HG03159 (cell line): Measurements from ENCODE around the gene CSNK1E.
A peak's percentile ranks its signal among the peaks of the same experiment; 100 is the strongest.

Experiments used
- ATAC-seq: cut with Tn5 transposase; IDR thresholded peaks from one replicate; pipeline ENCODE4 v1.9.1; 2021; ENCODE audit warnings: mild to moderate bottlenecking, moderate library complexity; ENCODE audit not compliant: unreplicated experiment

The CSNK1E gene

DNA sequence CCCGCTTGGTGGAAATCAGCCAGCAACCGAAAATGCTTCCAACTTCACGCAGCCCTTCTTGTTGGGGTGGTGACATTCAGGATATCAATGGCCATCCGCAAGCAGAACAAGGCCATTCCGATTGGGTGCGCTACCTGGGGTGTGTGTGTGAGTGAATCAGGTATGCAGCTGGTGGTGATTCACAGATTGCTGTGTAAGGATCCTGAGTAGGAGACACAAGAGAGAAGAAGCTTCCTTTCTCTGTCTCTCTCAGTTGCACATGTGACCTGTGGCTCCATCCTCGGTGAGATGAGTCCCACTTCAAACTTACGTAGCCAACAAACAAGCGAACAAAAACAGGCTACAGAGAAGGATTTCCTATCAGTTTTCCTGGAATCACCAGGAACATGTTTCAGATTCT is 34.8 kb downstream of the CSNK1E start:
- ATAC-seq, result no peak

DNA sequence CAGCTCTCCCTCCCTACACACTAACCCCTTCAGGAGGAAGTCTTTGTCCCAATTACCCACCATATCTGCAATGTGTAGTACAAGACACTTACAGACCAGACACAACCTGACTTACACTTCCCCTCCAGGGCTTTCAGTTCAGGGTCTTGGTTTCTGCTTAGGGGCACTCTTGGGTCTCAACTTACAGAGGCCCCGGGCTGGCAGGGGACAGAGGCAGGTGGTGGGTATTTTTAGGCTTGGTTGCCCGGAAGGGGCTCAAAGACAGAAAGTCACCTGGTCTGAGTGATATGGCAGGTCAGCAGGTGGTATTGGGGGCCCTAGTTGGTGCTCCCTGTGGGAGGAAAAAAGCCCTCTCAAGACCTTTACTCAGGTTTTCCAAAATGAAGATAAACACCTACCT is 41.1 kb downstream of the CSNK1E start:
- no peak for ATAC-seq

DNA sequence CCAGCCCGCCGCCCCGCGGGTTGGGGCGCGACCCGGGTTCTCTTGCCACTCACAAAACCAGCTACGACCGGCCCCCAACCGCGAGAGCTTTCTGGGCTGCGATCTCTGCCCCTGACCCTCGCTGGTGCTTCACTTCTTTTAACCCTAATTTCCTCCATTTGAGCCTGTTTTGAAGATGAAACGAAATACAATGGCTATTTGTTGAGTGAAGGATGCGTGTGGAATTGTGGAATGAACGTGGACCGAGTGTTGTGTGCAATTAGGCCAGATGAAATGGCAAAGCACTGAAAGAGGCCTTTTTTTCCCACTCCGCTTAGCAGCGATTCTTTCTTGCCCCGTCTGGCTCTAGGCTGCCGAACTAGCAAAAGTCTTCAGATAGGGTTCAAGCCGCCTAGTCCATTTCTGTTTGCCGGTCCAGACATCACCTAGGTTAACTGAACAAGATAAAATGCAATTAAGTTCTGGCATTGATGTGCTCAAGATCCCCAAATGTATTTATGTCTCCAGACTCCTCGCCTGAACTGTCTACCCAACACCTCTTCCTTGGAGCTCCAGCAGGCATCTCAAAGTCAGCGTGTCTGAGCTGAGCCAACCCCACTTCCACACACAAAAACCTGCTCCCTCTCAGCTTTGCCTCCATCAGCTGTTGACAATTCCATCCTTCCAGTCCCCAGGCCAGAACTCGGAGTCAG is 44.0 kb downstream of the CSNK1E start:
- ATAC-seq, result no peak

DNA sequence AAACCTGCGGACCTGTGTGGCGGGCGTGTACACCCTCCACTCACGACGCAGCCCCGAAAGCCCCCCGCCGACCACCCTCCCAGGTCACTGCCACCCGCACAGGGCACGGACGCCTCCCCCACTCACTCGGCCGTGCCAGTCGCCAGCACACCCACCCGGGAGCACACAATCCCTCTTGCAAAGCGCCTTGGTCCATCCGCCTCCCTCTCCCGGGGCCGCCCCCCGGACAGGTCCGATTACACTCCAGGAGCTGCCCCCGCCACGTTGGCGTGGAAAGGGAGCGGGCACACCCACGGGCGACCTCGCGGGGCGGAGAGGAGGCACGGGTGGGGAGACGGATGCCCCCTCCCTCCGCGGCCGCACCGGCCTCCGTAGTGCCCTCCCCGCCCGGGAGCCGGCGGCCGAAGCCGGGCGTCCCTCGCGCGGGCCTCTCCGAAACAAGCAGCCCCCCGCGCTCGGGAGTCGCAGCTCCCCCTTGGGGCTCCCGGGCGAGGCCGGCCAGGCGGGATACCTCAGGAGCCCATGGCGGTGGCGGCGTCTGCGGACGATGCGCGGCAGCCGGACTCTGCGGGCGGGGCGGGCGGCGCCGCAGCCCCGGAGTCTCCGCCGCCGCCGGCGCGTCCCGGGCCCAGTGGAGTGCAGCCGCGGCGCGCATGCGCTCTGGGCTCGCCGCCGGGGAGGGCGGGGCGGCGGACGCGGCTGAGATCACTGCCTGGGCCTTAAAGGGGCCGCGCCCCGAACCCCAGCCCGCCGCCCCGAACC is 44.7 kb downstream of the CSNK1E start, which contains the start of gene TMEM184B:
TSS of gene TMEM184B (minus strand) at position 638 of the 762 bp plus-strand sequence. CDS start 25,049 bp downstream, outside the sequence.
- peak; percentile 71 for ATAC-seq

DNA sequence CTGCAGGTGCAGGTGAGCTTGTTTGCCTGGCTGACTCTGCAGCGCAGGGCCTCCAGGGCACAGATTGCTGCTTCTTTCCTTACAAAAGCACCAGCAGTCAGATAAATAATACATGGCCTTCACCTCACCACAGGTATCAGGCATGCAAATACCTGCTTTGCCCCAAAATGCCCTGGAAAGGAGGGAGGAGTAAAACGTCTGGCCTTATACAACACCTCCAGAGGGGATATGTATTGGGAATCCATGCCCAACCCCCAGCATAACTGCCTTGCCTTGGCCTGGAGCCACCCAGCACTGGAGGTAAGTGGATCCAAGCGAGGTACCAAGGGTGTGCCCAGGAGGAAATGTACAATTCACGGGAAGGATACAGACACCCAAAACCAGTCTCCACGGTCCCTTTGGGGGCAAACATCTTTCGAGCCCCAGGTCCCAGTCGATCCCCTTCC is 45.3 kb downstream of the CSNK1E start:
- peak; percentile 19 for ATAC-seq

DNA sequence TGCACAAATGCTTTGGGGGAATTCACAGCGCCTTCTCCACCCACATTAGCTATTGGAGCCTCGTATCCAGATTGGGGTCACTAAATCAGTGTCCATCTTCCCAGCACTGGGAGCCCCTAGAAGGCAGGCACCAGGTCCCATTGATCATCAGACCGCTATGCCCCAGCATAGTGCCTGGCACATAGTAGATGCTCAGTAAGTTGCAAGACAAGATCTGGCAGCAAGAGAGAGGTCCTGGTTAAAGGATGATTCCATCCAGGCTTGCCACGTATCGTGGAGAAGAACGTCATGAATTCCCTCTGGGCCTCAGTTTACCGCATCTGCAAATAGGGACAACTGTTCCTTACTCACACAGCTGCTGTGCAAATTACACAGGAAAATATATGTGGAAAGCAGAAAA is 46.1 kb downstream of the CSNK1E start:
- no peak for ATAC-seq

DNA sequence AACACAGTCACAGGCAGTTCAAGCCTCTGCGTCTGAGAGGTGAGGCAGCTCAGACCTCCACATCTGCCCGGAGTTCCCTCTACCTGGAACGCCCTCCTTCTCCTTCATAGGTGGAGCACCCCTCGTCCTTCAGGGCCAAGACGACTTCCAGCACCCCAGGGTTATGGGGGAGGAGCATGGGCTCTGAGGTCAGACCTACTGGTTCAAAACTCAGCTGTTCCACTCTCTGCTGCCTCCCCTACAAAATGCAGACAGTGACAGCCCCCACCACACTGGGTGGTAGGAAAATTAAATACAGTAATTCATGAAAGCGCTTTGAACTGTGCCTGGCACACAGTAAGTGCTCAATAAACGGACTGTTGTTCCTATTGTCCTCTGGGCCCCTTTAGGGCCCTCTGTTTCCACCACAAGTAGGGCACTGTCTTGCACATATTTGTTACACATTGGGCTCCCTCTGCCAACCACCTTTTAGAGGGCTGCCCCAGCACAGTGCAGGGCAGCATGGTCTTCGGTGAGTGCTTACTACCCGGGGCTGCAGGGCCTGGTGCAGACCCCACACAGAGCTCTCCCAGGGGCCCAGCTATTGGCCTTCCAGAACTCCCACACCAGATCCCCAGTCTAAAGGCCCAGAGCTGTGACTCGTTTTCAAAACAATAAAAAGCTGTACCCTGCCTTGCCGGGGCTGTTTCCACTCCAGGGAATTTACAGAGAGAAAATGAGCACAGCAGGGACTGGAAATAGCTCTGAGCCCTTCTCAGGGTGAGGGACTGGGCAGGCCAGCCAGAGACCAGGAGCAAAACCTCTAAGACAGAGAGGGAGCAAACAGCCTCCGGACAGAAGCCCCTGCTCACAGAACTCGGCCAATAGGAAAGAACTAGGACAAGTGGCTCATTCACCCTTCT is 46.9 kb downstream of the CSNK1E start:
- no peak for ATAC-seq

DNA sequence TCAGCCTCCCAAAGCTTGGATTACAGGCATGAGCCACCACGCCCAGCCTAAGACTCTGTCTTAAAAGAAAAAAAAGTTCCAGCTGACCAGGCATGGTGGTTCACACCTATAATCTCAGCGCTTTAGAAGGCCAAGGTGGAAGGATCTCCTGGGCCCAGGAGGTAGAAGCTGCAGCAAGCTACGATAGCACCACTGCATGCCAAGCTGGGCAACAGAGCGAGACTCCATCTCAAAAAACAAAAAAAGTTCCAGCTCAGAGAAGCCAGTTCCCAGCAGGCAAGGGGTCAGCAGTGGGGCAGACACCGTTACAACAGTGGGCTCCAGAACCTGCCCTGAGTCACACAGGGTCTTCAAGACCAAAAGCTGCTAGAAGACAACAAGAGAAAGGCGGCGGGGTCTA is 47.8 kb downstream of the CSNK1E start:
- ATAC-seq, result no peak

DNA sequence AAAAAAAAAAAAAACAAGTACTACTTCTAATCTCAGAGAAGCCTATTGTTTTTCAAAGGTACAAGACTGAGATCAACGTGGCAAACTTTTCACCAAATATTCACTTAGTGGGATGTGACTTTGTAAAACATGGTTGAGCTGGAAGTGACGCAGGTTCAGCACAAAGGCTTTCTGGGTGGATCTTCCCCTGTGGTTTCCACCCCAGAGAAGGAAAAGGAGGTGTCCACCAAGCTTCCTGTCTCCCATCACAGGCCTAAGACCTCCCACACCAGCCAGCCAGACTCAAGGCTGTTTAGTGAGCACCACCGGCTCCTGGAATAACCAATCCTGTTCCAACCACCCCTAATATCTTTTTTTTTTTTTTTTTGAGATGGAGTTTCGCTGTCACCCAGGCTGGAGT is 50.1 kb downstream of the CSNK1E start:
- ATAC-seq, result no peak

DNA sequence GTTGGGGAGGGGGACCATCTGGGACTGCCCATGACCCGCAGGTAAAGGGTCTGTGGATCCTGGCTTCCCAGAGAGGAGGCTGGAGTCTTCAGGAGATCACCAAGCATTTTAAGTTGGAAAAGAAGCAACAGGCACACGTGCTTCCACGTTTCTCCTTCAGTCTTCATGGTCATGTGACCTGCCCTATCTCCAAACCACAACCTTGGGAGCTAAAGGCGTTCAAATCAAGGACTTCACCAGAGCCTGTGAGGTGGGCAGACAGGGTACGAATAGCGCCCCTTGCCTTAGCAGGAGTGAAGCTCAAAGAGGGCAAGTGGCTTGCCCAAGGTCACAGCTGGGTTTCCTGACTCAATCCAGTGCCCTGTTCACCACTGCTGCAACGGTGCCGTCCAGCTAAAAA is 51.1 kb downstream of the CSNK1E start:
- no peak for ATAC-seq

DNA sequence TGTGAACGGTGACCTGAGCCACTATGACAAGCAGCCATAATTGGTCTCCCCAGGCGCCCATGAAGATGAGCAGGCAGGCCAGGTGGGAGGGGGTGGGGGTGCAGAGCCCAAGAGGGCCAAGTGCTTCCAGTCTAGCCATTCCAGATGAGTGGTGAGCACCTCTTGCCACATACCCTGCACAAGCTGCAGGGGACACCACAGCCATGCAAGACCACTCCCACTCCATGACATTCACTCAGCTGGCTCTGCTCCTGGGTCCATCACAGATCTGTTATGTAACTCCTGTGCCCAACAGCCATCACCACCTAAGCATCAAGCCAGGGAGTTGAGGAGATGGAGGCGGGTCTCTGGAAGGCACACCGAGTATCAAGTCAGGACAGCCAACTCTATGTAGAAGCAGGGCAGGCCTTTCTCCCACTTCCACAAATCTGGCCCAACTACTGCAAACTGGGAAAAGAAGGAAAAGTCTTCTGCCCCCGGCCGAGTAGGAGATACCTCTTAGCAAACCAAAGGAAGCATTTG is 52.9 kb downstream of the CSNK1E start:
- no peak for ATAC-seq

DNA sequence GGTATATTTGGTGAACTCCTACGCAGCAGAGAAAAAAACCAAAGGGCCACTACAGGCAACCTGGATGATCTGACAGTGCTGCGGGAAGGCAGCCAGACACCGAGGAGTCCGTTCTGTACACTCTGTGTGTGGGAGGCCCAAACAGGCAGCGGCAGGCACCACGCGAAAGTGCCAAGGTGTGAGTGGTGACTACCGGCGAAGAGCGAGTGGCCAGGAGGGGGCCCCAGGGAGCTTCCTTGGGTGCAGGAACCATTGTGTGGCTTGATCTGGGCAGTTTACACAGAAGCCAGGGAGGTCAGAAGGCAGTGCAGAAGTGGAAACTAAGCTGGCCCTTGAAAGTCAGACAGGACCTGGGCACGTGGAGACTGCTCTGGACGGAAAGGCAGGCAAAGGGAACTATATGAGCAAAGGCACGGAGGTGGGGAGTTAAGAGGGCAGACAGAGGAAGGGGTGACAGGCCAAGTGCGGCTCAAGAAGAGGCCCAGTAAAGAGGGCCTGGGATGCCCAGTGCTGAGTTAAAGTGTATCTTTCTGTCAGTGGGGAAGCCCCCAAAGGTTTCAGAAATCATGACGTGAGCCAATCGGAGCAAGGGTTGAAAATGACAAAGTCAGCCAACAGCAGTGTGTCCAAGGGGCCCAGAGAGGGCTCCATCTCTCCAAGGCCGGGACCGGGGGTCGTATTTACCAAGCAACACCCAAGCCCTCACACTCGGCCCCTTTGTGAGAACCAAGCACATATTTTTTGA is 55.0 kb downstream of the CSNK1E start:
- ATAC-seq, result no peak

DNA sequence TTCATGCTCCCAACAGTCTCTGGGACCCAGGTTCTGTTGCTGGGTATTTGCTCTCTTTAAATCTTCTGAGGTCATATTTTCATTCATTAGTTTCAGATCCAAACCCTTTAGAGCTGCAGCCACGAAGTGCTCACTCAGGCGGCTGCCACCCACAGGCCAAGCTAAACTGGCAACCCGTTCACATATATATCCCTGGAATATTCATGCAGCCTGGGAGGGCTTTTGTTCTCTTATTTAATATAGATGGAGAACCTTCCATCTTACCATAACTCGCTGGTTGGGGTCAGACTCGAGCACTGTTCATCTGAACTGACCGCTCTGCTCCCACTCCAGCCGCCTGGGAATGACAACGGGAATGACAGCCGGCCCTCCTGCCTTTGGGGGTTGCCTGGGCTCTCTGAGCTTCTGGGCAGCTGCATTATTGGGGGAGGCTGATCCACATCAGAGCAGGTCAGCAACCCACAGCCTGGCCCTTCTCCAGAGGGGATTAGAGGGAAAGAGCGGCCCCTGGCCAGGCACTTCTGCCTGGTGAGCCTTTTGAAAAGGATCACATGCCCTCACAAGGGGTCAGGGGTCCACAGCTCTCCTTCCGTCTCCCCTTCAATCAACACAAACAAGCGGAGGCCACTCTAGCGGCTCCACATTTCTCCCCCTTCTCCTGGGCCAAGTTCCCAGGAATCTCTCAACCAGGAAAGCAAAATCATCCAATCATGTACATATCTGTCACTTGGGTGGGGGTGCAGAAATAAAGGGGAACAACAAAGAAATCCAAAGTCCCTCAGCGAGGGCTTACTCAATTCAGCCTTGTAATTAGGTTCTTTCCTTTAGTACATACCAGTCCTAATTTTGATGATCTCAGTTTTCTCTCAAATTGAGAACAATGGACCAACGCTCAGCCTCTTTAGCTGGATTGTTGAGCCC is 56.2 kb downstream of the CSNK1E start:
- no peak for ATAC-seq

DNA sequence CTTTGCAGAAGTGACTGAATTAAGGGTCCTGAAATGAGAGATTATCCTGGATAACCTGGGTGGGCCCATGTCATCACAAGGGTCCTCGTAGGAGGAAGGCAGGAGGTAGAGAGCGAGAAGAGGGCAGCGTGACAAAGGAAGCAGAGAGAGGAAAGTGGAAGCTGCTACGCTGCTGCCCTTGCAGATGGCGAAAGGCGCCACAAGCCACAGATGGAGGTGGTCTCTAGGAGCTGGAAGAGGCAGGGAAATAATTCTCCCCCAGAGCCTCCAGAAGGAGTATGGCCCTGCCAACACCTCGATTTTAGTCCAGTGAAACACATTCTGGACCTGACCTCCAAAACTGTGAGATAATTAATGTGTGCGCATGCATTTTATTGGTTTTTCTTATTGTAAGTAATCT is 57.9 kb downstream of the CSNK1E start:
- ATAC-seq, result no peak

DNA sequence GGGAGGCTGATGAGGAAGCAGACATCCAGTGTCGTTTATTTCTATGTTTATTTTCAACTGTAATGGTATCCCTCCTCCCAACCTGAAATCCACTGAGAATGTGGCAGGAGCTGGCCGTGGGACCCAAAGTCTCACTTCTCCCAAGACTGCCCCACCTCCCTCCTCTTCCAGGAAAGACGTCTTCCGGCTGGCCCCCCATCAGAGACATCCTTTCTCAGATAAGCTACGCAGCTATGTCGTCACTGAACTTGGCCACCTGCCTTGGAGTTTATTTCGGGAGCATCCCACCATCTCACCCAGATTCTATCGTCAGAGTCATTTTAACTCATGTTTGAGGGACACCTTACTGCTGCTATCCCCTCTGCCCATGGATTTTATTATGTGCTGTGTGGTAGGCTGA is 58.3 kb downstream of the CSNK1E start:
- ATAC-seq, result no peak

DNA sequence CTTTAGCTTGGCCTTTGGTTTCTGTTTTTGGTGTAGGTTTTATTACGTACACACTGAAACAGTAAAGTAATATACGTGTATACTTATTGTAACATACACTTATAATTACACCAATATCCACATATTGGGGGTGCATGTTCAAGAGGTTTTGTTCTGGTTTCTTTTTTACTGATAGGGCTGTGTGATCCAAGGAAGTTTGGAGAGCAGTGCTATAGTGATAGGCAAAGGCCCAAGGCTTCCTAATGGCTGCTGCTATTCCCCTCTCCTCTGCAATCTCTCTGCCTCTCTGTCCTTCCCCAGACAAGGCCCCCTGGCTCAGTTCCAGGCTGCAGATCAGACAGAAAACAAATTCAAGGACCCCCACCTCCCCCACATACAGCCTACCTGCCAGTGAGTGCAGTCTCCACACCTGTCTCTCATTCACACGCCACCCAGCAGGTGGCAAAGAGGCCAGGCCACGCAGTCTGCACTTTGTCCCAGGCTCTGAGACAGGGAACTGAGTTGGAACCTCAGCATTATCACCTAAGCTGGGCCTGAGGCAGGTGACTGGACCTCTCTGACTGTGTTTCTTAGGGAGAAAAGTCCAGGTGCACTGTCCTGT is 59.5 kb downstream of the CSNK1E start:
- no peak for ATAC-seq

DNA sequence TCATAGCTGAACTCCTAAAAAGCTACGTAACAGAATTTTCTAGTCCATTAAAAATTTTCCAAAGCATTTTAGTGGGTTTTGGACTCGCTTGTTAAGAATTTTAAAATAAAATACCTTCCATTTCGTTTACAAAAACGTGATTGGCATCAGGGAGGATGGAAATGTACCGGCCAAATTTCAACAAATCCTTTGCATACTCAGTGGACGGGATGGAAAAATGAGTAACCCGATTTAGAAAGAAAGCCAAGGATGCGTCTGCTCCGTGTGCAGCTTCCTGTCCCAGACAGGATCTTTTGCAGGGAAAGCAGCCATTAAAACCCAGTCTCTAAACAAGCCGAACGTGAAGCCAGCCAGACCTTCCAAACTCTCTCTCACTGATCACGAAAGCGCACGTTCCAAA is 60.1 kb downstream of the CSNK1E start:
- no peak for ATAC-seq

DNA sequence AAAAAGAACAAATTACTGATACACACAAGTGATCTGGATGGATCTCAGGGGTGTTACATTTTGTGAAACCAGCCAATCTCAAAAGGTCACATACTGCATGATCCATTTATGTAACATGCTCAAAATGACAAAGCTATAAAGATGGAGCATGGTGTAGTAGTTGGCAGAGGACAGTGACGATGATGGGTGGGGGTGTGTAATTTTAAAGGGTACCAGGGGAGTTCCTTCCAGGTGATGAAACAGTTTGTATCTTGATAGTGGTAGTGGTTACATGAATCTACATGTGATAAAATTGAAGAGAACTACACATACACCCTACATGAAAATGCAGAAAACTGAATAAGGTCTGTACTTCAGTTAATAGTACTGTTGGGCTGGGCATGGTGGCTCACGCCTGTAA is 61.5 kb downstream of the CSNK1E start:
- ATAC-seq, result no peak

DNA sequence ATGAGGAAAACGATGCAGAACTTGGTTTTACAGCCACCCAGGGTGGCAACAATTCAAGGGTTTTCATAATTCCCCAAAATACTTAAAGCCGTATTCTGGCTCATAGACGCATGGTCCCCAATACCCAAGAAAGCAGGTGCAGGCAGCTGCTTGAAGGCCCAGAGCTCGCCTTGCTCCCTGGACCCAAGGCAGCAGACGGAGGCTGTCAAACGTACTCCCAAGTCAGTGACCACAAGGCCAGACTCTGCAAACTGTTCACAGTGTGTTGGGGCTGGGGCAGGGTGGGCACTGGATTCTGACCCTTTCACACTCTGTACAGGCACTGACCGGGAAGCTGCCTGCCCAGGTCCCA is 65.9 kb downstream of the CSNK1E start:
- ATAC-seq, result no peak
